NCI-H1694 (cell line): Measurements from ENCODE around the gene GPD1.
A peak's percentile ranks its signal among the peaks of the same experiment; 100 is the strongest.

Experiments
- DNase-seq: peaks from one replicate; lab custom pipeline; 2025; lab: John Stamatoyannopoulos, UW

Gene GPD1

DNA sequence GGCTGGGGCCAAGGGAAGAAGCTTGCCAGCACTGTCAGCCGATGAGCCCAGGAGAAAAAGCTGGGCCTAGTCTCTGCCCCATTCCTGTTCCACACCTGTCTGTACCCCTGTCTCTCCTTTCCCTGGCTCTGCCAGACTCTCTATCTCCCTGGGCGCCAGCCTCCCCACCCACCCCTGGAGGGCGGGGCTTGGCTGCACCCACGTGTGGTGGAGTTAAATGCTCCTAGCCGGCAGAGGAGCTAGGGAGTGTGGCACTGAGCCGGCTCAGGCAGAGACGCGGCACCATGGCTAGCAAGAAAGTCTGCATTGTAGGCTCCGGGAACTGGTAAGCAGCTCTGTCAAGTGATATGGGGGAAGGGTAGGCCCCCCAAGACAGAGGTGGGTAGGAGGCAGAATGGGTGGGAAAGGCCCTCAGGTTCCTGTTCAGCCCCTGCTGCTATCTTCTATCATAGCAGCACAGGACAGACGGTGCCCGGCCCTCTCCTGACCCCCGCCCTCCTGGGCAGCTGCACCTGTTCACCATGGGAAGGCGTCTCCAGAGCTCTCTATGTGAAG is at the start of gene GPD1:
GPD1 (plus strand) TSS at position 242 of the 555 bp plus-strand sequence; CDS start at position 285, 43 bp downstream.
- peak; percentile 52 for DNase-seq

DNA sequence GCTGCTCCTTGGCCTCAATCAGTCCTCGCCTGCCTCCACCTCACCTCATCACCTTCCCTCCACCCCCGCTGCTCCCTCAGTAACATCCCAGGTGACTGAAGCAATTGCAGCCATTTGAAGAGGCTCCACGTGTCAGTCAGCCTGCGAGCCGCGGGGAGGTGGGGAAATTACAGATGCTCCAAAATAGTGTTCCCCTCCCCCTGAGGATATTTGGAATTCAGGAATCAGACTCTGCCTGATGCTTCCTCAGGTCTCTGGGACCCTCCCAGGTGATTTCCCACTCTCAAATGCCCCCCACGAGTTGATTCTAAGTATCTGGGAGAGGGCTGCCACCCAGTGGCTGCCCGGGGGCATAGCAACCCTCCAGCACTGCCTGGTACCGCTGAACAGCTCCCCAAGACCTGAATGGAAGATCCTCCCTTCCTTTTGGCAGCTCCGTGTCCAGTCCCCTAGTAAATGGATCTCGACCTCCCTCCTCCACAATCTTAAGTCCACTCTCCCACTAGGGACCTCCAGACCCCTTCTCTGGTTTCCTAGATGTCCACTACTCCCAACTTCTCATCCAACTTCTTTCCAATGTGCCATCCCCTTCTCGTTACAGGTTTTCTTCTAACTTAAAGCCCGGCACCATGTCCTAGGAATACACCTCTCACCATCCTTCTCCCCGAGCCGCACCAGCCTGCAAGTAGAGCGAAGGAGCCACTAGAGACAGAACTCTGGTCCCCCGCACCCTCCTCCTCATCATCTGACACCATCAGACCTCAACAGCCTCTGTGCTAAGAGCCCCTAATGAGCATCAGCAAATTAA is 47.8 kb upstream of the GPD1 start:
- DNase-seq, result peak; percentile 32

DNA sequence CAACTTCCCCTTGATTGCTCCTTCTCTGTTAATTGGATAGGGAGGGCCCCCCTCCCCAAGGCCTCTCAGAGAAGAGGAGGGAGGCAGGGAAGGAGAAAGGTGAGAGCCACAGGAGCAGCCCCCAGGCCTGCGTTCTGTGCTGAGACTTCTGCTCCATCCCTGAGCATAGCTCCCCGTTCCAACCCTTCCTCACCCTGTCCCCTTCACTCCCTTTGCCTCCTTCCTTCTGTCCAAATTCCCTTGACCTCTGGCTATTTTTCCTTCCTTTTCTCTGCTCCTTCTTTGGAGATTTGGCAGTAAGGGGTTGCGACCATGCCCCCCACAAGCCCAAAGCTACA is 47.2 kb upstream of the GPD1 start:
- no peak for DNase-seq

DNA sequence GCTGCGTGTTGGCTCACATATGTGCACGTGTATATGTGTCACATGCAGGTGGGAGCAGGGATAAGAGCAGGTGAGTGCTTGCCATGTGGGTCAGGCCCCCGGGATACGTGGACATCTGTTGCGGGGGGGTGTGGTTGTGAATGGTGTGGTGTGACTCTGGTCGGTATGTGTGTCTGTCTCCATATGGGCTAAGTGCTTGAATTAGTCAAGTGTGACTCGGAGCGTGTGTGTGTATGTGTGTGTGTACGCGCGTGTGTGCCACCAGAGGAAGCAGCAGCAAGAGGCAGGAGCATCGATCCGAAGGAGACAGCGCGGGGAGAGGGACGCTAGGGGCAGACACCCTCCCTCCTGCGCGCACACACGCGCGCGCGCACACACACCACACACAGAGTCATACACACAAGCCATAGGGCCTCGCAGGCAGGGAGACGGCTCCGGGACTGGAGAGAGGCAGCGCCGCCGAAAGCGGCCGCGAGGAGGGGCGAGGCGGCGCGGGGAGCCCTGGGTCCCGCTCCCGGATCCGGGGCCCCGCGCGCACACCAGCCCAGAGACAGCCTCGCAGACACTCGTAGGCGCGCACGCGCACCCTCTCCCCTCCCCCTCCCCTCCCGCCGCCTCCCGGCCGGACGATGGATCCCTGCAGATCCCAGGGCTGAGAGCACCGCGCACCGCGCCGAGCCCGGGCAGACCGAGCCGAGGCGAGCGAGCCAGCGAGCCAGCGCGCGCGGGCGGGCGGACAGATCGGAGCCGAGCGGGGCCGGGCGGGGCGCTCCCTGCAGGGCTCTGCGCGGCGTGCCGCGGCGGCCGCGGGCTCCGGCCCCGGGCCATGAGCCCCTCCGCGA is 46.6 kb upstream of the GPD1 start, which contains the start of gene ASIC1:
ASIC1 (plus strand) TSS at position 597 of the 842 bp plus-strand sequence. CDS start 1,171 bp downstream, outside the sequence.
- no peak for DNase-seq

DNA sequence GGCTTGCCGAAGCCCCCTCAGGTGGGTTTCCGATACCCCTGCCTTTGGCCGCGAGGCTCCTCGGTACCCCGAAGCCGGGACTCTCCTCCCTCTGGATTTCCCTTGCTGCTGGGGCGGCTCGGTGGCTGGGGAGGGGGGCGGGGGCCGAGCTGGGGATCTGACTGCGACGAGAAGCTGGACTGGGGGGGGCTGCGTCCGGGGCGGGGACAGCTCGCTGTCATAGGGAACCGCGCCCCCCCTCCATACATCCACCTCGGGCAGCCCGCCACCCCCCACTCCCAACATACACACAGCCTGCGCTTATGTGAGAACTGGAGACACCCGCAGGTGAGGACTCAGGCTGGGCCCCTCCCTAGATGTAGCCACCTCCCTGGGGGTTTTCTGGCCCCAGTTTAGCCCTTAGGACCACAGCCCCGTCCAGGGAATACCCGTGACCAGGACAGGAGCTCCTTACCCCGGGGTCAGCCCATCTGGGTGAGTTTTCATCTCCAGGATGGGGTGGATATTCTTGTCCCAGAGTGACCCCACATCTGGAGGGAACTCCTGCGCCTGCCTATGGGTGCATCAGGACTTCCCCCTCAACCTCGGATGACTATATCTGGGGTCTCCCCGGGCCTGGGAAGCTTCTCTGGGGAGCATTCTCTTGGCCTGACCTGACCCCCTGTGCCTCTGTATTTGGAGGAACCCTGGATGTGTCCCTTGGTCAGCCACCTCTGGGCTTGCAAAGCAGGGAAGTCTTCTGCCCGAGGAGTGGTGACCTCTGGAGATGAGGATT is 45.7 kb upstream of the GPD1 start:
- no peak for DNase-seq

DNA sequence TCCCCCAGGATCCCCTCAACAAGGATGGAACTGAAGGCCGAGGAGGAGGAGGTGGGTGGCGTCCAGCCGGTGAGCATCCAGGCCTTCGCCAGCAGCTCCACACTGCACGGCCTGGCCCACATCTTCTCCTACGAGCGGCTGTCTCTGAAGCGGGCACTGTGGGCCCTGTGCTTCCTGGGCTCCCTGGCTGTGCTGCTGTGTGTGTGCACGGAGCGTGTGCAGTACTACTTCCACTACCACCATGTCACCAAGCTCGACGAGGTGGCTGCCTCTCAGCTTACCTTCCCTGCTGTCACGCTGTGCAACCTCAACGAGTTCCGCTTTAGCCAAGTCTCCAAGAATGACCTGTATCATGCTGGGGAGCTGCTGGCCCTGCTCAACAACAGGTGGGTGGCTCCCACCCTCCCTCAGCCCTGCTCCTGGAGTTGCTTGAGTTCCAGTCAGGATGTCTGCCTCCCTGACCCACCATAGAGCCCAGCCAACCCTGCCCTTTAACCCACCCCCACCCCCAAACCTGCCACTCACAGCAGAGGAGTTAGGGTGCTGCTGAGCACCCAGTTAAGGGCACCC is 45.0 kb upstream of the GPD1 start:
- no peak for DNase-seq

DNA sequence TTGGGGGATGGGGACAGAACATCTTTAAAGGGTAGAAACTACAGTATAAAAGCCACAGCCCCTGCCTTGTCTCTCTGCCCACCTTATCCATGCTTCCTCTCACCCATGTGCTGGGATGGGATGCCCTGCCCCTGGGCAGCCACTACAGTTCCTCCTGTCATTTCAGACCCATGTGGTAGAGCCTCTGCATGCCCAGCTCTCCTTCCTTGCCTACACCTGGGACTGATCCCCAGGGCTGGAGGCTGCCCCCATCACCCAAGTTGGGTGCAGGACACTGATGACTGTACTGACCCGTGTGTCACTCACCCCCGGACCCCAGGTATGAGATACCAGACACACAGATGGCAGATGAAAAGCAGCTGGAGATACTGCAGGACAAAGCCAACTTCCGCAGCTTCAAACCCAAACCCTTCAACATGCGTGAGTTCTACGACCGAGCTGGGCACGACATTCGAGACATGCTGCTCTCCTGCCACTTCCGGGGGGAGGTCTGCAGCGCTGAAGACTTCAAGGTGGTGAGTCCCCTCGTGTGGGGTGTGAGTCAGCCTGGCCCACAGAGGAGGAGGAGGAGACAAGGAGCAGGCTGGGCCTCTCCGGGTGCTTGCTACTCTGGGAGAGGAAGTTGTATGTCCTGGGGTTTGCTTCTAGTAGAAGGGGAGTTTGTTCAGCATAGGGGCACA is 44.2 kb upstream of the GPD1 start:
- no peak for DNase-seq

DNA sequence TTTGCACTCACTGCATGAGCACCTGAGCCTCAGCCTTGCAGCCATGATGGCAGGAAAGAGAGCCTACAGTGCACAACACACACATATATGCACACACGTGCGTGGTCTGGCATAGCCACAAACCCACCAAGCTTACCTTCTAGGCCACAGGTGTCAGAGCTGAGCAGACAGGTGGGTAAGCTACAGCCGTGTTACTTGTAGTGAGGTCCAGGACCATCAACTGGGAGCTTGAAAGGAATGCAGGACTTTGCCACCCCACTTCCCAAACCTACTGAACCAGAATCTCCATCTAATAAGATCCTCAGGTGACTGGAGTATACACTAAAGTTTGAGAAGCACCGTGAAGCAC is 43.7 kb upstream of the GPD1 start:
- DNase-seq, result no peak

DNA sequence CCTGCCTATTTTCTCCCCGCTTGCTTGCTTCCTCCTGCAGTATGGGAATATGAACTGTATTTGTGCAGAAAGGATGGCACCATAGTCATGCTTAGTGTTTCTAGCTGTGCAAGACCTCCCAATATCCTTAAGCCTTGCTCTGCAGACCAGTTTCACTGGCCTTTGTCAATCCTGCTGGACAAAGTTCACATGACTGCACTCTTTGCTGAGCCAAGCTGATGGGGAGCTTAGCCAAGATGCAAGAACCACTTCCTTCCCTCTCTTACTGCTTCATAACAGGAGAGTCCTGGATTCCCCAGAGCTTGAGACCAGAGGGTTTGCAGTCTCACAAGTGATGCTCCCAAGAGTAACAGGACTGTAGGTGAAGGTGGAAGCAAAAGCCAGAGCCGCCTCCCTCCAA is 42.6 kb upstream of the GPD1 start:
- no peak for DNase-seq

DNA sequence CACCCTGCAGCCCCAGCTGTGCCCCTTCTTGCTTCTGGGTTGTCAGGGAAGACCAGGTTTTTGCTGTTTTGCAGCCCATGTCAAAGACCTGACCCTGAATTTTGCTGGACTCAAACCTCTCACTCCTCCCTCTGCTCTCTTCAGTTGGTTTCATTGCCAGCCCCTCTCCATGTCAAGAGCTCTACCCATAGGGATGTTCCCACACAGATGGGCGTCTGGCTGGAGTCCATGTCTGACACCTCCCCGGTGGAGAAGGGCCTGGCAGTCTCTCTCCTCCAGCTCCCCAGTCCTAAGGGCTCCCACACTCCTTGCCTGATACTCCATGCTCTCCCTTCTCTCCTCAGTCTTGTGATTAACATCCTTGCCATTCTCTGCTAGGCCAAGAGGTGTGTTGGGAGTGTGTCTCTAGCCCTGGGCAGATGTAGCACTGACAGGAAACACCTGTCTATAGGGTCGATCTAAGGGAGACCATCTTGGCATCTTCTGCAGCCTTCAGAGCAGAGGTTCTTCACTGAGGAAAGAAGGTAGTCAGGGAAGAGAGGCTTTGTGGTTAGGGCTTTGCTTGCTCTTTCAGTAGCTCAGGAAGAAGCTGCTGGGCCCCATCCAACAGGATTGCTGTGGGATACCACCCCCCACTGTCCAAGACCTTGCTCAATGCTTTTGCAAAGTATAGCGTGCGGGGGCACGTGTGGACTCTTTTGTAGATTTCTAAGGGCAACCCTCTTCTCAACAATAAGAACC is 41.7 kb upstream of the GPD1 start:
- DNase-seq, result no peak

DNA sequence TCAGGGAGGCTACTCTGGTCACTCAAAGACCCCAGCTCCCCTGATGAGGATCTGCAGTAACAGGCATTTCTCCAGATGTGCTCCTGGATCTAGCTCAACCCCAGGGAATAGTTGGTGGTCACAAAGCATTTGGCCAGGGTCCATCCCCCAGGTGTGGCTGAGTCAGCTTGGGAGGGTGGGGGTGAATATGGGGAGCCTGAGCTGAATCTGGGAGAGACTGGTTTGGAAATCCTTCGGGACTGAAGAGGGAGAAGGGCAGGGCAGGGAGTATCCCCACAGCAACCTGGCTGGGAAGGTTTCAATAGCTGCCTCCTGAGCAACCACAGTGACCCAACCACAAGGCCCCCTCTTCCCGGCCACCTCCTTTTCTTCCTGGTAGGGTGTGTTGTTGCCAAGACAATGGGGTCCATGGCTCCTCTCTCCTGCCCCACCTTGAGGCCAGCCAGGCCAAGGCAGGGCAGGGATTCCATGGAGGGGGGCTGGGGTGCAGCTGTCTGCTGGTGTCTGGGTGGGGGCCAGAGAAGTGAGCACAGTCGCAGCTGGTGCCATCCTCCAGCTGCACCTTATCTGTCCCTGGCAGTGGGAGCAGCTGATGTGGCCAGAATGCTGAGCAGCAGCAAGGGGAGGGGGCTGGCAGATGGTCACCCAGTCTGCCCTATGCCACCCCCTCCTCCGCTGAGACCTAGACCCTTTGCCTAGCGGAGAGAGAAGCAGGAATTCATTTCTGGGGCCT is 40.9 kb upstream of the GPD1 start:
- peak; percentile 16 for DNase-seq

DNA sequence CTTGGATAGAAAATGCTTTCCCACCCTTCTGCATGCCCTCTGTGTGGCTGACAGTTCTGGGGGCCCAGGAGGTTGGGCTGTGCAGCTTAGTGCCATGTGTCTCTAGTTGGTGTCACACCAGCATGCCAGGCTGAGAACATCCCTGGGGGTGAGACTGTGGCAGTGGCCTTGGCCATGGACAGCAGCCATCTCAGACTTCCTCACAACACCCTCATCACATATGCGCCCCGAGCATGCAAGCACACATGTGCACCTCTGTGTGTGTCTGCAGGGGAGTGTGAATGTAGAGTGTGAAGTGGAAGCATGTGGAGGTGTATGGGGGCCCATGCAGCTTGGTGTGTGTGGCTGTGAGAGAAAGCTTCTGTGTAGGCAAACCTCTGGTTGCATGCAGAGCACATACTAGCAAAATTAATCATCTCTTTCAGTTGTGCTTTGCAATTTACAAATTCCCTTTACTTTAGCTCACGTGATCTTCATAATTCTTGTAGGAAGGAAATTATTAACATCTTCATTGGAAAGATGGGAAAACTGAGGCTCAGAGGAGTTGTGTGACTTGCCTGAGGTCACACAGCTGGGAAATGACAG is 38.0 kb upstream of the GPD1 start:
- no peak for DNase-seq

DNA sequence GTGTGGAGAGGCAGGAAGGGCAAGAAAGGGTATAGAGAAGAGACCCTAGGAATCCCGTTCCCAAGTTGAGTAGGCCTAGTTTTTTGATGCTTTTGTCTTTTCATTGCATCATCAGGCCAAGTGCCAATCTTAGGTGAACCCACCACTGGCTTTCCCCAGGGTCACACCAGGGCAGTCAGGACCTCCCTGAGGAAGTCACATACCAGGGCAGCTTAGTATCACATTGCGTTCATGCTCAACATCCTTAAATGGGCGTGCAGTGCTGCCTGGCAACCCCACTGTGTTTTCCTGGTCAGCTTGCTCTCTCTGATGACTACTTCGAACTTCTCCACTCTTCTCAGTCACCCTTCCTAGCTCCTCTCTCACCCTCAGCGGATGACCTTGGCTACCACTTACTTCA is 37.4 kb upstream of the GPD1 start:
- no peak for DNase-seq

DNA sequence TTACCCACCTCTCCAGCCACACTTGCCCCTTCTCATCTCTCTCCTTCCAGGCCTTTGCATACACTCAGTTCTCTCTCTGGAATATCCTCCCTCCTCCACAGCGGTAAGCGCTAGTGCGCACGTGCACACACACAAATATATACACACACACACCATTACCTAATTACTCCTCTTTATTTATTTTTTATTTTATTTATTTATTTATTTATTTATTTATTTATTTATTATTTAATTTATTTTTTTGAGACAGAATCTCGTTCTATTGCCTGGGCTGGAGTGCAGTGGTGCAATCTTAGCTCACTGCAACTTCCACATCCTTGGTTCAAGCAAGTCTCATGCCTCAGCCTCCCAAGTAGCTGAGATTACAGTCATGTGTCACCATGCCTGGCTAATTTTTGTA is 34.7 kb upstream of the GPD1 start:
- no peak for DNase-seq

DNA sequence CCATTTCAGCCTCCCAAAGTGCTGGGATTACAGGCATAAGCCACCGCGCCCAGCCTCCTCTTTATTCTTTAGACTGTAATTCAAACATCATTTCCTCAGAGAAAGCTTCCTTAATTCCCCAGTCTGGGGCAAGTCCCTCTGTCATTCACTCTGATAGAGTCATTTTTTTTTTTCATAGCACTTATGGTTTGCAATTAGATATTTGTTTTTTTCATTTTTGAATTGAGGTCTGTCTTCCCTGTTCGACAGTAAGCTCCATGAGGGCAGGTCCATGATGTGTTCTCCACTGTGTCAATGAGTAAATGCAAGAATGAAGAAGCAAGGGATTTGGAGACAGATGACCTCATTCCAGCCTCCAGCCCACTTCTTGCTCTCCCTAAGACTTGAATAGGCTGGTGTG is 34.3 kb upstream of the GPD1 start:
- no peak for DNase-seq

DNA sequence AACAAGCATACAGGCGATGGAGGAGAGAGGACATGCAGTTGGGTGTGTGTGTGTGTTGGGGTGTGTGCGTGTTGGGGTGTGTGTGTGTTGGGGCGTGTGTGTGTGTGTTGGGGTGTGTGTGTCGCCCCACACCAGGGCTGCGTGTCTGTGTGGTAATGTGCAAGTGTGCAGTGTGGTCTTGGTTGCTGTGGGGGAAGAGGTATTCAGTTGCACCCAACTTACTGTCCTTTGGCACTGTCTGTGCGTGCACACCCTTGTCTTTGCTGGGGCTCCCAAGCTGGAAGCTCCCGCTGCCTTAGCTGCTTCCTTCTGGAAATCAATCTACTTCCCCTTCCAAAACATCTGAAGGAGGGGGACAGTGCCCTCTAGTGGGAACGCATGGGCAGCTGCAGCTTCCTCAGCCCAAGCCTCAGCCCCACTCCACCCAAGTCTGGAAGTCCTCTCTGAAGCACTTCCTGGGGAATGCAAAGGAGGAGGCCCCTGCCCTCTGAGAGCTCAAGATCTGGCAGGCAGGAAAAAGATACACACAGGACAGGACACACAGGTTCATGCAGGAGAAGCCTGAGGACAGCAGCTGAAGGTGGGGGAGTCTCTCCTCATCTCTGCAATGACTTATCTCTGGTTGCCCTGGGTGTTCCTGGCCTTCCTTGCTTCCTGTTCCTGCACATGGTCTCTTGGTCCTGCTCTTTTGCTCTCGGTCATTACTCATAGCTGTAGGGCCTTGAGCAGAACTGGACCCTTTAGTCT is 33.3 kb upstream of the GPD1 start:
- DNase-seq, result peak; percentile 48

DNA sequence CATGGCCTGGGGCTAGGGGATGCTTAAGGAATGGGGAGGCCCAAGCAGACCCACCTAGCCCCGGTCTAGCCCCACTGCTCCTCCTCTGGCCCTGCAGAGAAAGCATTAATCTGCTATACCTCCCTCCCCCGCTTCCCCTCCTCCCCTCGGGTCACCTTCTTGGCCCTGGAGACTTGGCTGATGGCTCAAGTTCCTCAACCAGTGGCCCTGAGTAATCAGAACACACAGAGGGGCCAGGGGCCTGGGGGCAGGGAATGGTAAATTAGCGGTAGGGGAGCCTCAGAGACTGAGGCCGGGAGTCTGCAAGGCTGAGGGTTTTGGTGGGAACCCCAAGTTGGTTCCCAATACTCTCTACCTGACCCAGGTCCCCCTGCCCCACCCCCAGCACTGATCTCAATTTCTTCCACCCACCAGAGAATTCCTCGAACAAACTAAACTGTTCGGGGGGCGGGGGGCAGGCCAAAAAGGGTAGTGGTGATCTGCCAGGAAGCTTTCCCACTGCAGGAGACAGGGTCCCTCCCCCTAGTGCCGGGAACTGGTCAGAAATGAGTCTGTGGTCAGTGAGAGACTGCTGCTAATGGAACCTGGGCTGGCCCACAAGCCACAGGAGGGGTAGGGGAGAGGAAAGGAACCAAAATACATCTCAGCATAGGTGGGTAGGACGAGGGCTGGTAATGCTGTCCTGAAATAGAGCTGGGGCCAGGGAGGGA is 31.5 kb upstream of the GPD1 start:
- no peak for DNase-seq

DNA sequence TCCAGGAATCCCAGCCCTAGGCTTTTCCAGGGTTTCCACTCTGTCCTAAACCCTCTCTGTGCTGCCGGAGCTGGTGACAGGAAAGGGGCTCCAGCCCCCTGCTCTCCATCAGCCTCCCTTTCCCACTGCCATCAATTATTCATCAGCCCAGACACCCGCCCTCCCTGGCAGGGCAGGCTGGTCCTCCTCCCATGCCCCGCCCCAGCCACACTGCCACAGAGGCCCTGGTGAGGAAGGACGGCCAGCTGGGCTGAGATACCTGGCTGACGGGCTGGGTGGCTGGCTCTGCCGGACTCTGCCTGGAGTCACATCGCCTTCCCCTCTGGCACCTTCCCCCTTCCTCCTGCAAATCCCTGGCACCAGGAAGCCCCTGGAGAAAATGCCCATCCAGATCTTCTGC is 30.6 kb upstream of the GPD1 start:
- DNase-seq, result no peak
